Activated B cell treated with CpG ODN at 0.5 μM for 24 hours (primary cell): Measurements from ENCODE around the gene BOLA1. TPM values are rescaled to one million over a fixed set of nuclear protein-coding genes. Genes with fewer than 3 reads are reported as not detected.

Experiments
- ATAC-seq: fragments of 200-7000 bp; cut with Tn5 transposase; one replicate; pipeline ENCODE4 v1.10.0; 2021; ENCODE audit warnings: low read depth, mild to moderate bottlenecking, moderate library complexity
- CTCF ChIA-PET: fragments of 350-600 bp; sonication (Branson Sonifier 250); formaldehyde crosslinking; loops from one replicate; lab custom pipeline; 2021; ENCODE audit warnings: antibody characterized with exemption; lab: Charles Lee
- POLR2A ChIA-PET: fragments of 350-600 bp; sonication (Branson Sonifier 250); formaldehyde crosslinking; loops from one replicate; lab custom pipeline; 2021; ENCODE audit warnings: antibody characterized with exemption; lab: Charles Lee
- DNase-seq: peaks from one replicate; pipeline ENCODE4 v3.0.0; 2022
- H3K27ac Mint-ChIP-seq: one replicate; pipeline ENCODE4 v1.8.0; 2020; ENCODE audit warnings: mixed read lengths
- H3K27me3 Mint-ChIP-seq: one replicate; pipeline ENCODE4 v1.8.0; 2021; ENCODE audit warnings: mixed read lengths
- H3K36me3 Mint-ChIP-seq: one replicate; pipeline ENCODE4 v1.8.0; 2021; ENCODE audit warnings: low read depth, mixed read lengths
- H3K4me1 Mint-ChIP-seq: one replicate; pipeline ENCODE4 v1.8.0; 2021; ENCODE audit warnings: mixed read lengths
- H3K4me3 Mint-ChIP-seq: one replicate; pipeline ENCODE4 v1.8.0; 2020; ENCODE audit warnings: mild to moderate bottlenecking, mixed read lengths
- H3K9me3 Mint-ChIP-seq: one replicate; pipeline ENCODE4 v1.8.0; 2020; ENCODE audit warnings: mixed read lengths
- intact Hi-C: fragments of 100-400 bp; cut with micrococcal nuclease; formaldehyde crosslinking; loops from one replicate; pipeline ENCODE4 v1.15.1; 2024
- total RNA-seq: library from RNA; stranded (reverse); gene quantifications from 2 replicates; pipeline ENCODE4 v1.2.3, GENCODE V29; 2022
- TF ChIP-seq, protein P1 (sequence below): fragments of 200-600 bp; IDR thresholded peaks from one replicate; pipeline ENCODE4 v1.8.0; 2022; ENCODE audit warnings: antibody characterized with exemption, mild to moderate bottlenecking

BOLA1 gene
- total RNA-seq, 1 donor from 2014 or later, result 10.2 TPM

- TF ChIP-seq, protein P1, sequence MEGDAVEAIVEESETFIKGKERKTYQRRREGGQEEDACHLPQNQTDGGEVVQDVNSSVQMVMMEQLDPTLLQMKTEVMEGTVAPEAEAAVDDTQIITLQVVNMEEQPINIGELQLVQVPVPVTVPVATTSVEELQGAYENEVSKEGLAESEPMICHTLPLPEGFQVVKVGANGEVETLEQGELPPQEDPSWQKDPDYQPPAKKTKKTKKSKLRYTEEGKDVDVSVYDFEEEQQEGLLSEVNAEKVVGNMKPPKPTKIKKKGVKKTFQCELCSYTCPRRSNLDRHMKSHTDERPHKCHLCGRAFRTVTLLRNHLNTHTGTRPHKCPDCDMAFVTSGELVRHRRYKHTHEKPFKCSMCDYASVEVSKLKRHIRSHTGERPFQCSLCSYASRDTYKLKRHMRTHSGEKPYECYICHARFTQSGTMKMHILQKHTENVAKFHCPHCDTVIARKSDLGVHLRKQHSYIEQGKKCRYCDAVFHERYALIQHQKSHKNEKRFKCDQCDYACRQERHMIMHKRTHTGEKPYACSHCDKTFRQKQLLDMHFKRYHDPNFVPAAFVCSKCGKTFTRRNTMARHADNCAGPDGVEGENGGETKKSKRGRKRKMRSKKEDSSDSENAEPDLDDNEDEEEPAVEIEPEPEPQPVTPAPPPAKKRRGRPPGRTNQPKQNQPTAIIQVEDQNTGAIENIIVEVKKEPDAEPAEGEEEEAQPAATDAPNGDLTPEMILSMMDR, result no peak
- no peak for DNase-seq
- ATAC-seq, result no peak
- ChIA-PET CTCF (no interaction called here), POLR2A (interaction anchor here (0.6 to 5.7 kb wide), 3 partner anchors 39 to 261 kb away, joined by 7 to 122 read pairs (median 10); a partner anchor contains a TSS)
- Mint-ChIP-seq H3K27ac (no peak overlapping the region), H3K9me3 (no peaks in the 10 kb centered on the region), H3K4me1 (peaks cover 36% of the 10 kb centered on the region), H3K4me3 (peak overlapping the region; percentile 67), H3K27me3 (peaks cover 3% of the 10 kb centered on the region), H3K36me3 (peaks cover 56% of the 10 kb centered on the region)
- intact Hi-C loops, result no loop called here
Observed at GRCh38 chr1:149925751-149926150, 26.4 kb downstream of the BOLA1 start.

GRCh38 chr1:149926296-149926695 is 26.9 kb downstream of the BOLA1 start:
- ATAC-seq (no peak), DNase-seq (no peak)
- H3K4me3 Mint-ChIP-seq, result peak overlapping the region; percentile 67
- H3K27ac Mint-ChIP-seq, result no peak overlapping the region
- peaks cover 4% of the 10 kb centered on the region for H3K27me3 Mint-ChIP-seq
- H3K36me3 Mint-ChIP-seq, result peaks cover 56% of the 10 kb centered on the region
- ChIA-PET POLR2A (interaction anchor here (5.7 kb wide), 1 partner anchor 40 kb away, joined by 122 read pairs; a partner anchor contains a TSS), CTCF (no interaction called here)
- intact Hi-C loops, result no loop called here
- no peaks in the 10 kb centered on the region for H3K9me3 Mint-ChIP-seq
- peaks cover 36% of the 10 kb centered on the region for H3K4me1 Mint-ChIP-seq
- TF ChIP-seq, protein P1, result no peak

DNA sequence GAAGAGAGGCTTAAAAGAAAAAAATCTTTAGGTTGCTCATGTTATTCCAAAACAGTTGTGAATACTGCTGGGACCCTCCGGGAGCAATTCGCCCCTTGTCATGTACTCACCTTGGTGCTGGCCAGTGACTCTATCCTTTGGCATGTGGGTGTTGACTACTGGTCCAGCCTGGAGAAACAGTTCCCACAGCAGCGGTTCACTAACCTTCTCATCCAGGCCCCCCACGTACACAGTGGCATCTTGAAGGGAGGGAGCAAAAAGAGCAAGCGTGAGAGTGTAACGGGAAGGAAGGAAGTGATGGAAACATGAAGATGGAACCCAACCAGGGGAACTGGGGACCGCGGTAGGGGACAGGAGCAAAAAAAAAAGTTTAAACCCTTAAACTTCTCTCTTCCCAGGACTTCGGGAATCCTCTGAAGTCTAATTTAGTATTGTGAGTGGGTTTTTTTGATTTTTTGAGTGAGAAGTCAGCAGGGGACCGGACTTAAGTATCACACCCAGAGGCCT is 27.7 kb downstream of the BOLA1 start:
- ChIA-PET POLR2A (interaction anchor here (1.3 to 5.7 kb wide), 4 partner anchors 26 to 223 kb away, joined by 6 to 122 read pairs (median 10); partner anchors contain the start of gene PLEKHO1), CTCF (interaction anchor here (1.2 kb wide), 1 partner anchor 35 kb away, joined by 3 read pairs; no protein-coding TSS in a partner anchor)
- Mint-ChIP-seq H3K9me3 (no peaks in the 10 kb centered on the region), H3K27me3 (peaks cover 7% of the 10 kb centered on the region), H3K36me3 (peaks cover 49% of the 10 kb centered on the region), H3K4me3 (peak overlapping the region; percentile 98), H3K4me1 (peaks cover 36% of the 10 kb centered on the region), H3K27ac (peak overlapping the region; percentile 95)
- ATAC-seq, result no peak
- TF ChIP-seq, protein P1, result no peak
- intact Hi-C loops, result loop anchor here (1.0 kb wide), 3 partner anchors 28 to 260 kb away; partner anchors contain the start of gene BOLA1
- no peak for DNase-seq

GRCh38 chr1:149927563-149928400 is 28.4 kb downstream of the BOLA1 start, which contains the start of gene SF3B4:
TSS of gene SF3B4 (minus strand) at chr1:149927803. CDS start at chr1:149927759, 44 bp downstream.
- intact Hi-C loops, result loop anchor here (1.0 to 2.0 kb wide), 4 partner anchors 28 to 260 kb away; partner anchors contain the start of gene BOLA1
- ATAC-seq, result peak; percentile 96
- ChIA-PET CTCF (interaction anchor here (1.0 to 1.2 kb wide), 2 partner anchors 34 to 259 kb away, joined by 3 to 4 read pairs; no protein-coding TSS in a partner anchor), POLR2A (interaction anchor here (0.6 to 5.7 kb wide), 19 partner anchors 11 to 436 kb away, joined by 3 to 122 read pairs (median 4); partner anchors contain the start of genes PLEKHO1, RPRD2 and VPS45)
- TF ChIP-seq, protein P1, result no peak
- Mint-ChIP-seq H3K27me3 (peaks cover 12% of the 10 kb centered on the region), H3K36me3 (peaks cover 43% of the 10 kb centered on the region), H3K27ac (peak within 1 kb of the TSS; percentile 95), H3K9me3 (no peaks in the 10 kb centered on the region), H3K4me3 (peak within 1 kb of the TSS; percentile 98), H3K4me1 (peaks cover 36% of the 10 kb centered on the region)
- DNase-seq, result peak; percentile 94
